Dermis microvascular lymphatic vessel endothelial cell (primary cell): ENCODE data around the gene JMJD1C. TPM values are rescaled to one million over a fixed set of nuclear protein-coding genes. Genes with fewer than 3 reads are reported as not detected.

Experiments used
- DNase-seq, 2 donors: peaks; one replicate each; pipeline versions ENCODE4 v3.0.0 to v3.0.0-alpha.2; 2010; ENCODE audit warnings: low read depth in 2 of 2
- total RNA-seq: library from RNA; depleted of rRNA; stranded (reverse); fragments of >200 nt; gene quantifications from 2 replicates; pipeline ENCODE4 v1.2.1, GENCODE V29; 2014

Gene JMJD1C
- total RNA-seq, 1 donor from 2014 or later: 103 TPM

GRCh38 chr10:63137306-63137705 is 328.5 kb downstream of the JMJD1C start:
- peak in 1 of 2 donors; percentile 3 for DNase-seq

DNA sequence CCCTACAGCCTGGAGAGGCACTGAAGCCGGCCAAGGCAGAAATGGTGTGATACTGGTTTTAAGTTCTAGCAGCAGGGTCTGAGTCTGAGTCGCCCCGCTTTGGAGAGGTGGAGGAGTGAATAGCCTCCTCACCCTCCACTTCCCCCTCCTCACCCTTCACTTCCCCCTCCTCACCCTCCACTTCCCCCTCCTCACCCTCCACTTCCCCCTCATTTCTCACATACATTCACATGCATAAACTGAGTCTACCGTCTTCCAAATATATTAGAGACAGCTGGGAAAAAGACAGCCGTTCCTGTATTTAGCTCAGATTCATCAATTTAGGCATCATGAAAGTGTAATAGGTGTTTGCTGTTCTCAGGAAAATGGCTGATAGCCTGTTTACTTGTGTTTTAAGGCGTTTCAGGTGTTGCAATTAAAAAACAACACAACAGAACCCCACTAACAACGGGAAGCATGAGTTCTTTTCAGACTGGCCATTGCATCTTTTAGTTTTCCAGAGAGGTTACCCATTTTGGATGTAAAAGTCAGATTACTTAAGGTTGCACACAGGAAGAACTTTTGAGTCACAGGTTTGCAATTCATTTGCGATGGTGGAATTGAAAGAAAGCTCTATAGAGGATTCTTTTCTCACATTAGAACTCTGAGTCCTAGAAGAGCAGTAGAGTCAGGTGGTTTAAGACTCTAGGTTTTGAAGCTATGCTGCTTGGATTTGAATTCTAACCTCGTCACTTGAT is 331.8 kb downstream of the JMJD1C start:
- DNase-seq: no peak

DNA sequence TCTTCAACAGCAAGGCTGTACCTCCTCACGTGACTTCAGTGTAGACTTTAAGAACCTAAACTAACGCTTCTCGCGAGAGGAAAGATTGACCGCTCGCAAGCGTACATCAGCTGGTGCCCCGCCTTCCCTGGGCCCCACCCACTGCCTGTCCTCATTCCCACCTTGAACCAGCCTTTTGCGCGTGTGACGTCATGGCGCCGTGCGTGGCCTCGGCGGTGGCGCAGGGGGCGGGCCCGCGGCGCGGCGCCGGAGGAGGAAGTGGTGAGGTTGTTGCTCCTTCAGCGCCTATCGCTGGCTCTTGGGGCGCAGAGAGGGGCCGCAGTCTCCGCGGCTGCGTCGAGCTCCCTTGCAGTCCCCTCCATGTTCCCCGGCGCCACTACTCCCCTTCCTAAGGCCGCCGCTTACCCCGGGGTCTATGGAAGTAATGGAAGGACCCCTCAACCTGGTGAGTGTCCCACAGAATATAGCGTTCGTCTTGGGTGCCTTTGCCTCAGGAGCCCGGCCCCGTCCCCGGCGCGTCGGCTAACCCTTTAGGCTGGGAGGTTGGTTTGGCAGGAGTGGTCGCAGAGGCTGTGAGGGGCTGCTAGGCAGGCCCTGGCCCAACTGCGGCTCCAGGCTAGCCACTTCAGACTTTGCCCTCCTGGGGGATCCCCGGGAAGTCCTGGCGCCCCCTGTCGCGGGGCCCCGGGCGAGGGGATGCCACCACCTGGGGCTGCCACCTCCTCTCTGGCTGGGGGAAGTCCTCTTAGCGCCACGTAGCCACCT is 332.5 kb downstream of the JMJD1C start, which contains the start of gene NRBF2:
NRBF2 (plus strand) TSS at position 273 of the 765 bp plus-strand sequence; CDS start at position 416, 143 bp downstream.
- peak; percentile 93 to 96 for DNase-seq

DNA sequence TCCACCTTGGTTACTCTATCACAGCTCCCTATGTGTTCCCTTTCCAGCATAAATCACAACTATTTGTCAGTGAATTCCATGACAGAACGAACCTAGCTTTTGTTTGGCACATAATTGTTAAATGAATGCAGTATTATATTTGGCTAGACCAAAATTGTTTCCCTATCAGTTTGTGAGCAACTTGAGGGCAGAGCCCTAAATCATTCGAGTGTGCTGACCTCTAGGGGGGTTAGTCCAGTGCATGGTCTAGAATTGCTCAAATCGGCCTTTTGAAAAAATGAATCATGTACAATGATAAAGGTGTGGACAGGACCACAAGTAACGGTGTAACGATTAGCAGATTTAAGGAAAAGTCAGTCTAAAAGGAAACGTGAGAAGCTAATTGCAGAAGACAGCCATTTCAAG is 333.1 kb downstream of the JMJD1C start:
- no peak for DNase-seq

GRCh38 chr10:63129888-63130287 is 335.9 kb downstream of the JMJD1C start:
- no peak for DNase-seq

DNA sequence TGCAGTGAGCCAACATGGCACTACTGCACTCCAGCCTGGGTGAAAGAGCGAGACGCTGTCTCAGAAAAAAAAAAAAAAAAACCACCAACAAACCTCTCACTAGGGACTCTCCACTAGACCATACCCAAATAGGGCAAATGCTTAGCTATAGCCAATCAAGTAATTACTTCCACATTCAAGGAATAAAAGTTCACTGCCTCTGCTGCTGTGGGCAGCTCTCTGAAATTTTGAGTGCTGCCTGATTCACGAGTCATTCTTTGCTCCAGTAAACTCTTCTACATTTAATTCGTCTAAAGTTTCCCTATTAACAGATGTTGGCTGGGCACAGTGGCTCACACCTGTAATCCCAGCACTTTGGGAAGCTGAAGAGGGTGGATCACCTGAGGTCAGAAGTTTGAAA is 337.3 kb downstream of the JMJD1C start:
- DNase-seq: no peak

DNA sequence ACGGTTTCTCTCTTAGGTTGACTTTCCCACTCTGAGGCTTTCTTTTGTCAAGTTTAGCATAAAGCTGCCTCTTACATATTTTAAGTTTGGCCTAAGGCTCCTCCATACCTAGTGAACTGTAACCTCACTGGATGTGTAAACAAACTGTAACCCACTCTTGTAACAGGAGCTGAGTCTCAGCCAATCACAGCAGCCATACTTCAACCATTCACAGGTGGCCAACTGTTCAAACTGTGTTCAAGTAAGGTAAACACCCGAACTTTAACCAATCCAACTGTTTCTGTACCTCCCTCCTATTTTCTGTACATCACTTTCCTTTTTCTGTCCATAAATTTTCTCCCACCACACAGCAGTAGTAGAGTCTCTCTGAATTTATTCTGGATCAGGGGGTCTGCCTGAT is 340.3 kb downstream of the JMJD1C start:
- no peak for DNase-seq

DNA sequence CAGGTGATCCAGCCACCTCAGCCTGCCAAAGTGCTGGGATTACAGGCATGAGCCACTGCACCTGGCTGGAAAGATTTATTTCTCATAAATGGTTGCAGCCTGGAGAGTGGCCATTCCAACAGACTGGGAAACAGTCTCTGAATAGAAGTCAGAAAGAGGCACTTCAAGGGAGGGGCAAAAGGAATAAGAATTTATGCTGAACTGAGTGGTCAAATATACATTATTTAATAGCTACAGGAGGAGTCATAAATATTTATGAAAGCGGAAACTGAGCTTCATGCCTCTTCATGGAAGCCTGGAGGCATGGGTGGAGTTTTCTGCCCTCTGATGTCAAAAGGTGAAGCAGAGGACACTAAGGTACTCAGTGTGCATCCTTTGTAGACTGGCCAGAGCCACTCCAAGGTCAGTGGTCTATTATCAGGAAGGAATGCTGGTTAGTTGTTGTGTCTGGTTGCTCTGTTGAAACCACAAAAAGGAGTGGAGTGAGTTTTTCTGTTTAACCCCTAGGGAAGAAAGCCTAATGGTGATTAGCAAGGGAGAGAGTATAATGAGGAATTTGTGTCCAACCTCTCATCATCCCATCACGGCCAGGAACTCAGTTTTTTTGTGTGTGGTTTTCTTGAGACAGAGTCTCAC is 341.9 kb downstream of the JMJD1C start:
- no peak for DNase-seq

DNA sequence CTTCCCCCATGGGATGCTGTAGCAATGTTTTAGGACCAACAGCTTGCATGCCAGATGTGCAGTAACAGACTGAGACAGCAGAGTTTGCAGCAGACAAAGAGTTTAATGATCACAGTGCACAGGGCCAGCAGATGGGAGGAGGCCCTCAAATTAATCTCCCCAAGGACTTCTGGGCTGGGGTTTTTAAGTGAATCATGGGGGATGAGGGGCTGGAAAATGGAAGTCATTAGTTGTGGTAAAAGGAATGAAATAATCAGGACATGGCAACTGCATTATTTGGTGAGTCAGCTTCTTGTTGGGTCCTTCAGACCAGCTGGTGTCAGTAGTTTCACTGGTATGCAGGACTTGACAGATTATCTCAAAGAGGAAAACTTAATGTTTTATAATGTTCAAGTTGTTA is 345.2 kb downstream of the JMJD1C start:
- no peak for DNase-seq

DNA sequence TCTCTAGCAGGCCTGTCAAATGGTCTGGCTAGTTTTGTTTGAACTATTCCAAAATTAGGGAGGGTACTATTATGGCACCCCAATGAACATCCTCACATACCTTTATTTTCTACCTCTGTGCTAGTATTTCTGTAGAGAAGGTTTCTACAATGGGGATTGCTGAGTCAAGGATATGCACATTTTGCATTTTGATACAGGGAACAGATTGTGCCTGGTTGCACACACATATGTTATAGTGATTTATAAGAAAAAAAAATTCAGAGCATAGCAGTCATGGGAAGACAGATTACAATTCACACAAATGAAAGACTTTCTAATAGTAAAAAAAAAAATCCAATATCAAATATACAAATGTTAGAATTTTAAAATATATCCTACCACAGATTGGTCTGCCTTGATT is 346.7 kb downstream of the JMJD1C start:
- no peak for DNase-seq

Other genes starting within 250 kb of the JMJD1C start
- gene REEP3, start 55.4 kb upstream of the JMJD1C start, total RNA-seq: 34.0 and 45.4 TPM in 2 replicates